Fibroblast of skin of scalp (primary cell): ENCODE data around the gene SUN3. TPM values are rescaled to one million over a fixed set of nuclear protein-coding genes. Genes with fewer than 3 reads are reported as not detected.

Experiments used
- DNase-seq: peaks from one replicate; pipeline ENCODE4 v3.0.0-alpha.2; 2013
- polyA plus RNA-seq, 2 experiments: library from polyadenylated mRNA; unstranded; fragments of 120-200 nt; gene quantifications; one replicate each; pipeline ENCODE4 v1.2.1, GENCODE V29; 2013; ENCODE audit not compliant: insufficient read length in 2 of 2

SUN3 gene, protein sequence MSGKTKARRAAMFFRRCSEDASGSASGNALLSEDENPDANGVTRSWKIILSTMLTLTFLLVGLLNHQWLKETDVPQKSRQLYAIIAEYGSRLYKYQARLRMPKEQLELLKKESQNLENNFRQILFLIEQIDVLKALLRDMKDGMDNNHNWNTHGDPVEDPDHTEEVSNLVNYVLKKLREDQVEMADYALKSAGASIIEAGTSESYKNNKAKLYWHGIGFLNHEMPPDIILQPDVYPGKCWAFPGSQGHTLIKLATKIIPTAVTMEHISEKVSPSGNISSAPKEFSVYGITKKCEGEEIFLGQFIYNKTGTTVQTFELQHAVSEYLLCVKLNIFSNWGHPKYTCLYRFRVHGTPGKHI
- not detected for polyA plus RNA-seq (2013, experiment 1 of 2; ENCODE audit: insufficient read length)
- 0.27 TPM for polyA plus RNA-seq (2013, experiment 2 of 2; ENCODE audit: insufficient read length)

DNA sequence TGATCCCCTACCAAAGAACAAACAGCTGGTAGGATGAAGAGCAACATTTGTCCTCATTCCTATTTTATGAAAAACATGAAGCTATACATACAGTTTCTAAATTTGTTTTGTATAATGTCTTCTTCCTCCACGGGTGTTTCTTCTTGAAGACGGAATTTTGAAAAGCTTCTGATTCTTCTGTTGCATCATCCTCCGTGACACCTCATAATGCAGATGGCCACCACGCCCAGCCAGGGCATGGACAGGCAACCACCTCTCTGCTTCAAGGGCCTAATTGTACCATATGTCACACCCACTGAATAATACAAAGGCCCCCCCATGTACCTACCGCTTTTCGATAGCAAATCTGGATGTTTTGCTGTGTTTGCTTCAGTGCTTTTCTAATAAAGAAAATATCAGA, at the start of gene SUN3:
SUN3 (minus strand) TSS at position 170 of the 400 bp plus-strand sequence; CDS start at position 1, 169 bp downstream.
- DNase-seq = no peak

DNA sequence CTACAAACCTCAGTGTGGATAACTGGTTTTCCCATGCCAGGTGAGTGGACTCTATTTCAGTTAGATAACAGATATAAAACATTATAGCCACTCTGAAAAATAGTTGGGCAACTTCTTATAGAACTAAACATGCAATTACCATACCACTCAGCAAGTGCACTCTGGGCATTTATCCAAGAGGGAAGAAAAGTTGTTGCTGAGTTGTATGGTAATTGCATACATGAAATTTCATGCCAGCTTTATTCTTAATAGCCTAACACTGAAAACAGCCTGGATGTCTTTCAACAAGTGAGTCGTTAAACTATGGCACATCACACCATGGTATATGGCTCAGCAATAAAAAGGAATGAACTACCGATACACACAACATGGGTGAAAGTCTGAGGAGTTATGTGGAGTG, 49.6 kb upstream of the SUN3 start:
- no peak for DNase-seq

DNA sequence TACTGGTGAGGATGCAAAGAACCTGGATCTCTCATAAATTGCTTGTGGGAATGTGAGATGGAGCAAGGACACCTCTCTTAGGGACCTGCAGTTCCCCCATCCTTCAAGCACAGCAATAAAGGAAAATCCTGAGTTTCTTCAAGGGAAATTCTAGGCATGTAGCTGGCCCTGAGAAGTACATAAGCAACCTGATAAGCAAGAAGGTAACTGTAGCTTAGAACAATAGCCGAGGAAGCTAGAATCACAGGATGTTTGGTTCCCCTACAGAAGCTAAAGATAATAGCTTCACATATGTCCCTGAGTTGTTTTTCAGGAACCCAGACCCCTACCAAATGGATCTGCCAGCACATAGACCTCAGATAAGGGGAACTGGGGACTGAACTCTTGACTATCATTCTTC, 48.5 kb upstream of the SUN3 start:
- DNase-seq = no peak

DNA sequence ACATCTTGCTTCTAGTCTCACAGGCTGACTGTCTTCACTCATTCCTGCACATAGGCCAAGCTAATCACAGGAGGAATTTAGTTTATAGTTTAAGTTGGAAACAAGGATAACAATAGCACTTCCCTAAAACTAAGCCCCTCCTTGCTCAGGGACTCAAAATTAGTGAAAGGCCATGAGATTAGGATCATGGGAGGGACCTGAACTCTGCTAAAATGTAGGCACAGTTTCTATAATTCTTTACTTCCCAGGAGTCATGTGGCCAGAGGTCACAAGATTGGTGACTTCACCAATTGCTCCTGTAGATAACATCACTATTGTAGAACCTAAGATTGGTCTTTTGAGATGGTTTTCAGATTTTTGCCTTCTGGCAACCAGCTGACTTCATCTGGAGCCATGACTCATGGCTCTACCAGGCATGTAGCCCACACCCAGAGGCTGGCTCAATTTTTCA, 45.3 kb upstream of the SUN3 start:
- DNase-seq = no peak

DNA sequence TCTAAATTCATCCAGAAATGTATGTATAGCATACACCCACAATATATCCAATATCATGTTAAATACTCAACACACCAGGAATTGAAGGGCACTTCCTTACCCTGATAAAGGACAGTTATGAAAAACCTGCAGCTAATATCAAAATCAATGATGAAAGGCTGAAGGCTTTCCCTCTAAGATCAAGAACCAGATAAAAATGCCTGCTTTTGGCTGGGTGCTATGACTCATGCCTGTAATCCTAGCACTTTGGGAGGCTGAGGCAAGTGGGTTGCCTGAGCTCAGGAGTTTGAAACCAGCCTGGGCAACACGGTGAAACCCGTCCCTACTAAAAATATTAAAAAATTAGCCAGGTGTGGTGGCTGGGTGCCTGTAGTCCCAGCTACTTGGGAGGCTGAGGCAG, 38.6 kb upstream of the SUN3 start:
- no peak for DNase-seq

DNA sequence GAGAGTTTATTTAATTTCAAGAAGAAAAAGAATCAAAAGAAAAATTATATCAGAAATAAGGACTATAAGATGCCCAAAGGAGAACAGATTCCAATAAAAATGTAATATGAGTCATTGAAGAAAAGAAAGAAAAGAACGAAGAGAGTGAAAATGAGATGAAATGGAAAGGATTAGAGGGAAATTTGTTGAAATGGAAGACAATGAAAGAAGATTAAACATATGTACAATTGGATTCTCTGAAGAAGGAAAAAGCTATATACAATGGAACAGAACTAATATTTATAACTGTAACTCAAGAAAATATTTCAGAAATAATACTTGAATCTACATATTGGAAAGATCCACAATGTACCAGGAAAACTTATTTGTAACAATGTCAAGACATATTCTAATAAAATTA, 35.1 kb upstream of the SUN3 start:
- no peak for DNase-seq

DNA sequence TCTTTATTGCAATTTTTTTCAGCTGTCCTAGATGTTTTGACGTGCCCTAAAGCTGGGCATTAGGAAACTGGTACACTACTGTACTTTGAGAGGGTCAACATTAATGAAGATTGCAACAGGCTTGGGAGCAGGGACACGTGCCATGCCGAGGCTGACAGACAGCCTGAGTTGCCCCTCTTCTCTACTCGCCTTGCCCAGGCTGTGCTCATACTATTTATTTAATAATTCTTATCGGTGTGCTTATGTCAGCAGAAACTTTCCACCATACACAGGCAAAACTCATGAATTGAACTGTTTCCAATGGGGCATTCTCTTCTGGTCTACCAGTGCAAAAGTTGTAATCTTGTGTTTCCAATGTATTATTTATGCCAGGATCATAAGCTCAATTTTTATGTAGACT, 30.8 kb upstream of the SUN3 start:
- DNase-seq = no peak

DNA sequence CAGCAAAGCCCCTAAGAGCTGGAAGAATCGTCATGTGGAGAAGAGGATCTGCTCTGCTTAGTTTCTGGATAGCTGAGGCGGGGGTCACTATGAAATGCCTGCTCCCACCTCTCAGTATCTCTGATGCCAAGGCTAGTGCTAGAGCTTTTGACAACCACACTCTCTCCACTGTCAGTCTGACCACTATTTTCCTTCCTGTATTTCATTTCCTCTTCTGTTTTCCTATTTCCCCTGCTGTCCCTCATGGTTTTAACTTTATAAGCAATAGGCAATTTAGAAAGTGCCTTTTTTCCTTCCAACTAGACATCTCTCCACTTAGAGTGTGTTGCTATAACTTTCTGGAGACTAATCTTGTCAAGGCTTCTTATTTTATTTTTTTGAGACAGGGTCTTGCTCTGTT, 30.1 kb upstream of the SUN3 start:
- DNase-seq = no peak

DNA sequence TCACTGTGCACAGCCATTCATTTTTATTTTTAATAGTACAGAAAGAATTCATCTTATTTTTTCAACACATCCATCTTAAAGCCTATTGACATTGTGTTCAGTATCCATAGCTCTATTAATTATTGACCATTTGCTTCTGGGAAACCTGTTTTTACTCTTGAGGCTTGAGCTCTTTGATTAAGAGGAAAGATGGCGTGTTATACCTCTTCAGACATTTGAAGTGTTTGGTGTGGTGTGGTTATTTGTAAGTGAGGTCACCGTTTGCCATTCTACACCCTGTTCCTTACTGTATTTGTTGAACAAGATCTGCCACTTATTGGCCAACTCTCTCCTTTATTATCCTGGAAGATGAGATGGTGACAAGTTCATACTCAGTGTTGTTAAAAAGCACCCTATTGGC, 24.8 kb upstream of the SUN3 start:
- no peak for DNase-seq

DNA sequence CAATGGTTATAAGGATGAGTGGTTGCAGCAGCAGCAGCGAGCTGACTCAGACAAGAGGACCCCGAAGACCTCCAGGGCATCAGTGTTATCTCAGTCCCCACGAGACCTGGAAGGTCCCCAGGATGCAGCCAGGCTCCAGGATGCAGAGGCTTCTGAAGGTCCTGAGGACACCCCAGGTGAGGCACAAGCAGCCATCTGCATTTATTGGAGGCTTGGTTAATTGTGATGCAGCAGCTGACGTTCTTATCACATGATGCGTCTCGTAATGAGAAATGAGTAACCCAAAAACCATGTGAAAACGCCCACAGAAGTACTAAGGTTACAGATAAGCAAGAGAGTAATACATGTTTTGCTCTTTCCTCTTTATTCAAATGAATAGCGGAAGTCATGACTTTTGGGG, 23.8 kb upstream of the SUN3 start:
- peak; percentile 4 for DNase-seq

DNA sequence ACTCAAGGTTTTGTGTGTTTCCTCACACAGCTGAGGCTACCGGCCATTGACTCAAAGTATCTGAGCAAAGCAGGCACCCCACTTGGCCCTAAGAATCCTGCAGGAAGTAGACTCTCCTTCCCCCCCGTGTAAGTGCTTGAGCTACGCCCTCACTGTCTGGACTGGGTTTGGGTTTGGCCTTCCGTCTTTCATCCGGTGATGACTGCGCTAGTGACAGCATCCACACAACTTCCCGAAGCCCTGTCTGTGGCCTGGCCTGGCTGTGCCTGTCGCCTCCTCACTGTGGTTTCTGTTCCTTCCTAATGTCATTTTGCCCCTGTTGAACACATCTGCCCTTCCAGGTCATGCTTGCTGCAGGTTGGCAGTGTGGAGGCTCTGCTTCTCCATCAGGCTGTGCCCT, 20.9 kb upstream of the SUN3 start:
- no peak for DNase-seq

DNA sequence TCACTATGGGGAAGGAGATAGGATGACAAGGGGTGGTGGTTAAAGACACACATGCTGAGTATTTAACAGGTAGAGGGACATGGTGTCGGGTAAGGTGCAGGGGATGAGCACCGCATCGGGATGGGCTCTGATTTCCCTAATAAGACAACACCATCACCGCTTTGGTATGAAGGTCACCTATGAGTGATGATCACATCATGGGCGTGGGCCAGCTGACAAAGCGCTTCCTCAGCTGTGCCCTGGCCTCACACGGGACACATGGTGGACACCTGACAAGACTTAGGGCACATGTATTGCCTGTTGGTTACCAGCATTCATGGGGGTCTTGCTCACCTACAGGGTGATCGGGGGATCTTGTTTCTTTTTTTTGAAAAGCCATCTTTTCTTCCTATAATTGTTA, 19.2 kb upstream of the SUN3 start:
- no peak for DNase-seq

DNA sequence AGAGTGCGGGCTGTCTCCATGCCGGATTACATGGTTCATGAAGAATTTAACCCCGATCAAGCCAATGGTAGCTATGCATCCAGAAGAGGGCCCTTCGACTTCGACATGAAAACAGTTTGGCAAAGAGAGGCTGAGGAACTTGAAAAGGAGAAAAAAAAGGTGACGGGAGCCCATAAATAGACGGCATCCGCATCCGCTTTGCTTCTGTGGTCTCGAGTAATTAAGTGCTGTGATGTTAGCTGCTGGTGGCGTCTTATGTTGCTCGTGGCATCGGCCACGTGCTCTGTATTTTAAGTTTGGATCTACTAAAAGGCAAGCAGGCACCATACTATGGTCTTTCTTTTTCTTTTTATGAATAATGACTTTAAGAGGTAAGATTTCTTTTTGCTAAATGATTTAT, 17.6 kb upstream of the SUN3 start:
- DNase-seq = no peak

DNA sequence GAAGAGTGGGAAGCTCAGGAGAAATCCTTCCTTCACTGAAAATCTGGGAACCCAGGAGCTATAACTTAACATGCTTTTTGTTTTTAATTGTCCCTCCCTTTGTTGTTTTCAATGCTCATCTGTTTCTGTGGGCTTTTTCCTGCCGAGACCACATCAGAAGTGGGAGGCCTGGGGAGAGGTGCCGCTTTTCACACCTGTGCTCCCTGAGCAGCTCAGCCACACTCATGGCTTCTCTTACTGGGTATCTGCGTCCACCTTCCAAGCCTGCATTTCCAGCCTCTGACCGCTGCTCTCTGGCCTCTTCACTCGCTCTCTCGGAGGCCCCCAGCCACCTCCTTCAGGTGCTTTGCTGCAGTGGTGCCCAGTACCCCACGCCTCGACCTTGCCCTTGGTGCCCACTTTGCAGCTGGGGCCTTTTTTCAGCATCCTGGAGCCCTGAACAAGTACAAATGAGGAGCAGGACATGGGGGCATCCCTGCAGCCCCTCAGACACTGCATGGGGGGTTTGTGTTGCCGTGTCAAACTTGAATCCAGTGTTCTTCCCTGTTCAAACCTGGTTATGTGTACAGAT, 16.4 kb upstream of the SUN3 start:
- DNase-seq = no peak

DNA sequence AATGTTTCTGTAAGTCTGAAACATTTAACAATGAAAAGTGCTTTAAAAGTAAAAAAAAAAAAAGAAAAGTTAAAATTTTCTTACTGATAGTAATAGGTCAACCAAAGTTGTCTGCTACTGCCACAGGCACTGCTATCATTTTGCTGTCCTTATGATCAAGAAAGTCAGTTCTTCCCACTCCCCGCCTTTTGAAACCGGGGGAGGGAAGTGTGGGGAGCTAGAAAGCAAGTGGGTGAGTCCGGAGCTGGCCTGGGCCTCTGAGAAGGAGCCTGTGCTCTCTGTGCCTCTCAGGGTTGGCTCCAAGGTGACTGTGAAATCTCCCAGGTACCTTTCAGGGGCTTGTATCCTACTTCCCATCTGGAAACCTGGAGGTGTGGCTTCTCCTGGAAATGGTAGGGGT, 13.7 kb upstream of the SUN3 start:
- DNase-seq = no peak

DNA sequence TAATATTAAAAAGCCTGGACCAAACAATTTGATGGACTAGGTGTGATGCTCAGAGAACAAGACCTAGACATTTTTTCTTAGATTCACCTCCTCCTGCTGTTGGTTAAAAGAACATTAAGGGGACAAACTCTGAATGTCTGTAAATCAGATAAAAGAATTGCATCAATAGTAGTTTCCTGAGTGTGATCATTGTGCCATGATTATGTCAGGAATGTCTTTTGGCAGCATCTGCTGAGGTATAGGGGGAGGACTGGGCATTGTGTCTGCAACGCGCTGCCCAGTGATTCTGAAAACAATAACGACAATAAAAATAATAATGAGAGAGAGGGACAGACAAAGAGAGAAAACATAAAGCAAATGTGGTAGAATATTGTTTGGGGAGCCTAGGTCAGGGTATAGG, 13.3 kb upstream of the SUN3 start:
- DNase-seq = peak; percentile 29

DNA sequence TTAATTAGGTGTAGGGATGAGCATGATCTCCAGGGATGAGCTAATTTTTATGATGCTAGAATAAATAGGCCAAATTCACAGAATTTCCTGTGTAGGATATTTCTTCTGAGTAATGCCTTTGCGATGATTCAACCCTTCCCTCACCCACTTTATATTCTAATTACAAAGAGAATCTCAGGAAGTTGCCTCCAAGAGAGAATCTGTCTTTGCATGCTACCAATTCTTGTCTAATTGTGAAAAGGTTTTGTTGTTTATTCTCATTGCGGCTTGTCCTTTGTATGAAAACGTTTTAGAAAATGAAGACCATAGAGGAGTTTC, 12.7 kb upstream of the SUN3 start:
- DNase-seq = peak; percentile 79

DNA sequence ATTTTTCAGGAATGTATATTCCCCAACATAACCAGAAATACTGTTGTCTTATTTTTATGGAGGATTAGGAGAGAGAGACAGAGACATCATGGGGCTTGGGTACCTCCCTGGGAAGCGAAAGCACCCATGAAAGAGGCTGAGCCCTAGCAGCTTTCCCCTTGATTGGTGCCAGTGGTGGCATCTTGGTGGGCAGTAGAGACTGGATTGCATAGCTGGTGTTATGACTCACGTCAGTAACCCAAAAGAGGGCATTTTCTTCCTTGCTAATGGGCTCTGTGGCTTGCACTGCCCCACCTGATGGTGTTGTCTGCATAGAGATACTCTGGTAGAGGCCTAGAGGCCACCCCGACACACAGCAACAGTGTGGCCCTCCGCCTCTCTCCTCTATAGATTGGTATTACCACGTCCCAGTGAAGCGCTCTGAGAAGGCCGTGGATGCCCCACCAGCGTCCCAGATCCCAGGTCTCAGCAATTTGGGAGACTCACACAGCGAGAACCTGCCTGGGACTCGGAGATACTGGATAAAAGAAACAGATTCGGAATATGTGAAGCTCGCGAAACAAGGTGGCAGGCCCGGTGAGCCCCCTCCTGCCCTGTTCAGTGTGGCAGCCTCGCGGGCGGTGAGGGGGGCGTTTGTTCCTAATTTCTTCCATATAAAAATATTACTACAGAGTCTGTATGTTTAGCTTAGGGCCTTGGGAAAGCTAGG, 12.2 kb upstream of the SUN3 start:
- DNase-seq = peak; percentile 17

DNA sequence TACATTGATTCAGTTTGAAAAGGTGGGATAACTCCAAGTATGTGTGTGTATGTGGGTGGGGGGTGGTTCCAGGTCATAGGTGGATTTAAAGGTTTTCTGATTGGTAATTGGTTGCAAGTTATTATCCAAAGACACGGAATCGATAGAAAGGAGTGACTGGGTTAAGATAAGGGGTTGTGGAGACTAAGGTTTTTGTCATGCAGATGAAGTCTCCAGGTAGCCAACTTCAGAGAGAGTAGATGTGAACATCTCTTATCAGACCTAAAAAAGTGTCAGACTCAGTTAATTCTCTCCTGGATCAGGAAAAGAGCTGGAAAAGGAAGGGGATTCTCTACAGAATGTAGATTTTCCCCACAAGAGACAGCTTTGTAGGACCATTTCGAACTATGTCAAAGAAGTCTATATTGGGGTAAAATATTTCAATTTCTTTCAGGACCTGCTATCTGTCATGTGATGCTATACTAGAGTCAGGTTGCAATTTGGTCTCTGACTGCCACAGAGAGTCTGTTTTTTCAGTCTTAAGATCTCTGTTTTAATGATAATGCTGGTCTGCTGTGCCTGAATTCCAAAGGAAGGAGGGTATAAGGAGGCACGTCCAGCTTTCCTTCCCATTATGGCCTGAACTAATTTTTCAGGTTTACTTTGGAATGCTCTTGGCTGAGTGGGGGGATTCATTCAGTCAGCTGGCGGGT, 10.1 kb upstream of the SUN3 start:
- no peak for DNase-seq

DNA sequence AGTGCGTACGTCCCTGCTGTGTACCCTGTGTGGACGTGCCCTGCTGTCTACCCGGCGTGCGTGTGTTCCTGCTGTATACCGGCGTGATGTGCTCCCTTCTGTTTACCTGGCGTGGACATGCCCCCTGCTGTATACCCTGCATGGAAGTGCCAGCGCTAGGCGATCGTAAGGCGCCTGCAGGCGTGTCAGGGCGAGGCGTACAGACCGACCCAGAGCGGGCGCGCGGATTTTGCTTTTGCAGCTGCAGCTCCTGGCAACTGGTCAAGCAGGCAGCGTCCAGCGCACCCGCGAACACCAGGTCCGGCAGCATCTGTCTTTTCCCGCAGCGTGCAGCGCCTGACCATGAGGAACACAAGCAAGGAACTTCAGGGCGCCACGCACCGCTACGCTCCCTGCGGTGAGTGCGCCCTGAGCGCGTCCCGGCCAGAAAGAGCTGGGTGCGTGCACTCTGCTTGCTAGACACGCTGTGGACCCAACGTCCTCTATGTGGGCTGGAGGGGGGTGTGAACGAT, 7.1 kb upstream of the SUN3 start:
- no peak for DNase-seq

DNA sequence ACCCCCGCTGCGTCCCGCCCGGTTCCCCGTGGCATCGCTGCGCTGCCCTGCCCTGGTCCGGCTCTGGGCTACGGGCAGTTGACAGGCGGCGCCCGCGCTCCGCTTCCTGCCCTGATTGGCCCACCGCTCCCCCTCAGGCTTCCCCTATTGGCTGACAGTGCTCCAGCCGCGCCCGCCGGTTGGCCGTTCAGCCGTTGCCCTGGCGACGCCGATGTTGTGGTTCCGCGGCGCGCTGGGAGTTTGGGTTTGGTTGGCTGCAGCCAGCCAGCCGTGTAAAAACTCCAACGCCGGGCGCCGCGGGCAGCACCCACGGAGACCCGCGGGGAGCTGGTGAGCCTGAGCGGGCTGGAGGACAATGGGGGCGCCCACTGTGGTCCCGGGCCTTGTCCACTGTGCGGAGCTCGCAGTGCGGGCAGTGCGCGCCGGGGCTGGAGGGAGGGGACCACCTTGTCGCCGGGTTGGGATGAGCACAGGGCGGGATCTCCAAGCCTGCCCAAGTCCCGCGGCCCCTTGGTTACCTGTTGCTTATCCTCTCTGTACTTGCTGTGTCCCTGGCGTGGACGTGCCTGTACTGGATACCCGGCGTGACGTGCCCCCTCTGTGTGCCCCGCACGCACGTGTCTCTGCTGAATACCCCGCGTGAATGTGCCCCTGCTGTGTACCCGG, 6.5 kb upstream of the SUN3 start, which contains the start of gene C7orf57:
C7orf57 (plus strand) TSS at position 243 of the 666 bp plus-strand sequence. CDS start 766 bp downstream, outside the sequence.
- DNase-seq = peak; percentile 82

DNA sequence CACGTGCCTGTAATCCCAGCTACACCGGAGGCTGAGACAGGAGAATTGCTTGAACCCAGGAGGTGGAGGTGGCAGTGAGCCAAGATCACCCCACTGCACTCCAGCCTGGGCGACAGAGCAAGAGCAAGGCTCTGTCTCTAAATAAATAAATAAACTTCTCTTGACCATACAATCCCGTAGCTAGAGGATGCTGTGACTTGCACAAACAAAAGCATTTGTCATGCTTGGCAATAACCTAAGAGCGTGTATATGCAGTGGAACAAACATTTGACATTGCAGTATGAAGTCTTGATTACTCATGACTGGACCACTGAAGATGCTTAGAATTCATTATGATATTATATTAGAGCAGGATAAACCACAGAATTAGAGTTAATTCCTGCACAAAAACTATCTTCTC, 5.0 kb upstream of the SUN3 start:
- no peak for DNase-seq
